ENCODE measurements around the gene HACL1.

DNA sequence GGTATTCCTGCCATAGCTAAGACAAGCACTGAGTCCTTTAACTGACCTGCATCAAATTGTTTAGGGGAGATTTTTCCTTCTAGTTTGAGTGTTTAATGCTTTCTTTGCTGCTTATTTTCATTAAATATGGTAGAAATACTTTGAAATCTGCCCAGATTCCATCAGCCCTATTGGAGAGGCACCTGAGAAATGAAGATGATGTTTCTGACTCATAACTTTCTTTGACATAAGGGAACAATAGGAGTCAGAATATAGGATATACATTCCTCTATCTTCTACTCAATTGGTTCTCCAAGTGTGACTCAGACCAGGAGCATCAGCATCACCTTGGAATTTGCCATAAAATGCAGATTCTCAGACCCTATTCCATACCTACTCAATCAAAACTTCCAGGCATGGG lies 27.6 kb upstream of the HACL1 start:
- TF ChIP-seq CTCF (IDR thresholded peaks at IDR 0.05 in 2 of 3, conservative IDR thresholded peaks at IDR 0.05 in 1 of 3; ENCODE audit: control insufficient read depth in 2 of 3, extremely low read depth in 1 of 3, insufficient read depth in 1 of 3, low read depth in 3 of 3, low read length in 3 of 3) (no peak), SIN3A (IDR thresholded peaks at IDR 0.05; ENCODE audit: low read depth, low read length) (no peak), POLR2A (IDR thresholded peaks at IDR 0.05; ENCODE audit: low read depth, low read length) (no peak), MAX (IDR thresholded peaks at IDR 0.05; ENCODE audit: low read depth, low read length) (no peak), EGR1 (IDR thresholded peaks at IDR 0.05; ENCODE audit: borderline replicate concordance in 1 of 2, low read depth in 2 of 2, low read length in 2 of 2) (no peak), ZNF217 (IDR thresholded peaks at IDR 0.05) (no peak), POLR2AphosphoS2 (IDR thresholded peaks at IDR 0.05; ENCODE audit: low read depth, low read length) (no peak), RCOR1 (conservative IDR thresholded peaks at IDR 0.05; ENCODE audit: low read depth, low read length) (no peak)

All from GM12878 (cell line).